HEK293 (cell line): ENCODE data around the gene MANSC4.

Source experiments
- CTCF ChIP-seq: fragments of 450-650 bp; formaldehyde crosslinking; IDR thresholded peaks from 2 replicates; pipeline ENCODE4 v1.5.1; 2016; ENCODE audit warnings: missing biosample characterization, missing genetic modification characterization
- KLF10 ChIP-seq: fragments of 450-650 bp; IDR thresholded peaks from 2 replicates; pipeline ENCODE4 v1.5.1; 2018; ENCODE audit warnings: missing biosample characterization, mild to moderate bottlenecking, missing genetic modification characterization
- MZF1 ChIP-seq: fragments of 450-650 bp; formaldehyde crosslinking; IDR thresholded peaks from 2 replicates; pipeline ENCODE4 v1.5.1; 2017; ENCODE audit warnings: missing biosample characterization, missing genetic modification characterization, borderline replicate concordance
- ZNF140 ChIP-seq: fragments of 450-650 bp; formaldehyde crosslinking; IDR thresholded peaks from 2 replicates; pipeline ENCODE4 v1.5.1; 2016; ENCODE audit warnings: missing biosample characterization, missing genetic modification characterization
- ZNF23 ChIP-seq: fragments of 450-650 bp; formaldehyde crosslinking; IDR thresholded peaks from 2 replicates; pipeline ENCODE4 v1.5.1; 2016; ENCODE audit warnings: missing biosample characterization, missing genetic modification characterization, borderline replicate concordance
- ZNF777 ChIP-seq: fragments of 450-650 bp; formaldehyde crosslinking; IDR thresholded peaks from 2 replicates; pipeline ENCODE4 v1.5.1; 2017; ENCODE audit warnings: missing biosample characterization, missing genetic modification characterization, borderline replicate concordance

GRCh38 chr12:27824126-27824842, 44.2 kb upstream of the MANSC4 start:
- TF ChIP-seq MZF1 (tag by site-specific recombination), result no peak
- TF ChIP-seq CTCF (tag by site-specific recombination), result no peak
- TF ChIP-seq ZNF23, result no peak
- no peak for TF ChIP-seq KLF10 (tag by site-specific recombination)
- TF ChIP-seq ZNF140 (tag by site-specific recombination), result no peak
- no peak for TF ChIP-seq ZNF777 (tag by site-specific recombination)
